ENCODE results near the gene RASSF10. TPM values are rescaled to one million over a fixed set of nuclear protein-coding genes. Genes with fewer than 3 reads are reported as not detected.

Gene RASSF10
- total and polyA plus RNA-seq, 2 donors (not counting 1 experiment from before 2014, with no cell fraction given): not detected

DNA sequence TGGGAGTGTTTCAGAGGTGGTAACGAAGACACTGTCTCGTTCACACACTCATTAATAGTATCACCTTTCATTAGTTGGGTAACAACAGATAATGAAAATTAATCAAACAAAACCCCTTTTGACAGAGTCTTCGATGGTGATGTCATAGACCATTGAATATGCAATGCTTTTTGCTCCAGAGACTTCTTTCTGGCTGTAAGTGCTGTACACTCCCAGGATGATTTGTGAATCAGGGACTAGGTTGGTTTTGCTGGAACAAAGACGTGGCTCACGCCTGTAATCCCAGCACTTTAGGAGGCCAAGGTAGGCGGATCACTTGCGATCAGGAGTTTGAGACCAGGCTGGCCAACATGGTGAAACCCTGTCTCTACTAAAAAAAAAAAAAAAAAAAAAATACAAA is 9.5 kb upstream of the RASSF10 start:
- H3K27me3 ChIP-seq (replicated peaks in 1 of 4; ENCODE audit: control extremely low read depth in 1 of 4, control insufficient read depth in 3 of 4, insufficient read depth in 4 of 4, low read length in 3 of 4): no peaks in the 10 kb centered on the region
- DNase-seq (no peak), ATAC-seq (ENCODE audit: low read depth) (no peak)
- CTCF ChIA-PET: no interaction called here
- no CpG with 5 or more reads among the region's 7 CpGs for WGBS (ENCODE audit: insufficient coverage)
- no peak overlapping the region for H3K9ac ChIP-seq (ENCODE audit: low read length)
- POLR2A ChIA-PET: no interaction called here
- no peak overlapping the region for H3K27ac ChIP-seq (ENCODE audit: low read length in 2 of 2)
- no peaks in the 10 kb centered on the region for H3K36me3 ChIP-seq (replicated peaks in 1 of 2; ENCODE audit: control extremely low read depth in 1 of 2, control insufficient read depth in 1 of 2, extremely low read depth in 1 of 2, insufficient read depth in 2 of 2, low read length in 1 of 2)
- no peaks in the 10 kb centered on the region for H3K4me1 Mint-ChIP-seq
- H2AFZ ChIP-seq (ENCODE audit: insufficient read depth, low read depth, low read length, poor library complexity, severe bottlenecking): no peak overlapping the region
- peaks cover 14% of the 10 kb centered on the region for H3K27me3 Mint-ChIP-seq
- H3K9me3 Mint-ChIP-seq (ENCODE audit: insufficient read depth): peaks cover 3% of the 10 kb centered on the region
- TF ChIP-seq CTCF (IDR thresholded peaks at IDR 0.05) (no peak), EZH2 (IDR thresholded peaks at IDR 0.05; ENCODE audit: borderline replicate concordance, insufficient read depth, low read depth, low read length, poor library complexity, severe bottlenecking) (no peak)
- no peak overlapping the region for H3K4me3 Mint-ChIP-seq
- intact Hi-C loops (cut with micrococcal nuclease): no loop called here
- H3K4me1 ChIP-seq (ENCODE audit: control insufficient read depth in 2 of 2, insufficient read depth in 2 of 2, low read length in 2 of 2): no peaks in the 10 kb centered on the region
- no peak overlapping the region for H3K4me3 ChIP-seq (ENCODE audit: control extremely low read depth in 1 of 5, extremely low read depth in 1 of 5, insufficient read depth in 1 of 5, low read depth in 2 of 5, low read length in 4 of 5)
- no peaks in the 10 kb centered on the region for H3K79me2 ChIP-seq (ENCODE audit: control insufficient read depth, insufficient read depth, low read length)
- no peak overlapping the region for H3K27ac Mint-ChIP-seq
- no peak overlapping the region for H3K4me2 ChIP-seq (replicated peaks; ENCODE audit: low read depth, low read length, poor library complexity, severe bottlenecking)
- H3K9me3 ChIP-seq (ENCODE audit: control extremely low read depth in 1 of 3, control insufficient read depth in 2 of 3, insufficient read depth in 1 of 3, low read length in 2 of 3): no peaks in the 10 kb centered on the region
- no peaks in the 10 kb centered on the region for H4K20me1 ChIP-seq (ENCODE audit: control insufficient read depth, insufficient read depth, low read length, poor library complexity, severe bottlenecking)

GRCh38 chr11:13000116-13000515 is 9.0 kb upstream of the RASSF10 start:
- H3K4me3 ChIP-seq (ENCODE audit: control extremely low read depth in 1 of 5, extremely low read depth in 1 of 5, insufficient read depth in 1 of 5, low read depth in 2 of 5, low read length in 4 of 5): no peak overlapping the region
- H3K4me1 Mint-ChIP-seq: no peaks in the 10 kb centered on the region
- H4K20me1 ChIP-seq (ENCODE audit: control insufficient read depth, insufficient read depth, low read length, poor library complexity, severe bottlenecking): no peaks in the 10 kb centered on the region
- H3K27ac Mint-ChIP-seq: no peak overlapping the region
- no peaks in the 10 kb centered on the region for H3K9me3 ChIP-seq (ENCODE audit: control extremely low read depth in 1 of 3, control insufficient read depth in 2 of 3, insufficient read depth in 1 of 3, low read length in 2 of 3)
- no peak overlapping the region for H3K4me3 Mint-ChIP-seq
- no peak overlapping the region for H3K4me2 ChIP-seq (replicated peaks; ENCODE audit: low read depth, low read length, poor library complexity, severe bottlenecking)
- no peaks in the 10 kb centered on the region for H3K79me2 ChIP-seq (ENCODE audit: control insufficient read depth, insufficient read depth, low read length)
- POLR2A ChIA-PET: no interaction called here
- intact Hi-C loops (cut with micrococcal nuclease): no loop called here
- no peaks in the 10 kb centered on the region for H3K27me3 ChIP-seq (replicated peaks in 1 of 4; ENCODE audit: control extremely low read depth in 1 of 4, control insufficient read depth in 3 of 4, insufficient read depth in 4 of 4, low read length in 3 of 4)
- no peak overlapping the region for H3K9ac ChIP-seq (ENCODE audit: low read length)
- CTCF ChIA-PET: no interaction called here
- no peaks in the 10 kb centered on the region for H3K4me1 ChIP-seq (ENCODE audit: control insufficient read depth in 2 of 2, insufficient read depth in 2 of 2, low read length in 2 of 2)
- H3K27me3 Mint-ChIP-seq: peaks cover 14% of the 10 kb centered on the region
- no peak overlapping the region for H3K27ac ChIP-seq (ENCODE audit: low read length in 2 of 2)
- TF ChIP-seq CTCF (IDR thresholded peaks at IDR 0.05) (no peak), EZH2 (IDR thresholded peaks at IDR 0.05; ENCODE audit: borderline replicate concordance, insufficient read depth, low read depth, low read length, poor library complexity, severe bottlenecking) (no peak)
- DNase-seq: no peak
- peaks cover 3% of the 10 kb centered on the region for H3K9me3 Mint-ChIP-seq (ENCODE audit: insufficient read depth)
- no peaks in the 10 kb centered on the region for H3K36me3 ChIP-seq (replicated peaks in 1 of 2; ENCODE audit: control extremely low read depth in 1 of 2, control insufficient read depth in 1 of 2, extremely low read depth in 1 of 2, insufficient read depth in 2 of 2, low read length in 1 of 2)
- no CpG with 5 or more reads among the region's 3 CpGs for WGBS (ENCODE audit: insufficient coverage)
- no peak overlapping the region for H2AFZ ChIP-seq (ENCODE audit: insufficient read depth, low read depth, low read length, poor library complexity, severe bottlenecking)
- no peak for ATAC-seq (ENCODE audit: low read depth)

All from B cell (primary cell).